GF-D8 (cell line): ENCODE results near the gene JMJD7.
A peak's percentile ranks its signal among the peaks of the same experiment; 100 is the strongest.

Source experiments
- DNase-seq: peaks from one replicate; lab custom pipeline; 2025; lab: John Stamatoyannopoulos, UW

The JMJD7 gene

GRCh38 chr15:41844814-41845213, 16.9 kb downstream of the JMJD7 start:
- DNase-seq = no peak

GRCh38 chr15:41847206-41847605, 19.3 kb downstream of the JMJD7 start:
- no peak for DNase-seq

GRCh38 chr15:41847981-41848380, 20.1 kb downstream of the JMJD7 start:
- DNase-seq = no peak

GRCh38 chr15:41848631-41849030, 20.7 kb downstream of the JMJD7 start:
- no peak for DNase-seq

GRCh38 chr15:41849204-41849603, 21.3 kb downstream of the JMJD7 start:
- DNase-seq = no peak

GRCh38 chr15:41849861-41850260, 22.0 kb downstream of the JMJD7 start:
- DNase-seq = no peak

DNA sequence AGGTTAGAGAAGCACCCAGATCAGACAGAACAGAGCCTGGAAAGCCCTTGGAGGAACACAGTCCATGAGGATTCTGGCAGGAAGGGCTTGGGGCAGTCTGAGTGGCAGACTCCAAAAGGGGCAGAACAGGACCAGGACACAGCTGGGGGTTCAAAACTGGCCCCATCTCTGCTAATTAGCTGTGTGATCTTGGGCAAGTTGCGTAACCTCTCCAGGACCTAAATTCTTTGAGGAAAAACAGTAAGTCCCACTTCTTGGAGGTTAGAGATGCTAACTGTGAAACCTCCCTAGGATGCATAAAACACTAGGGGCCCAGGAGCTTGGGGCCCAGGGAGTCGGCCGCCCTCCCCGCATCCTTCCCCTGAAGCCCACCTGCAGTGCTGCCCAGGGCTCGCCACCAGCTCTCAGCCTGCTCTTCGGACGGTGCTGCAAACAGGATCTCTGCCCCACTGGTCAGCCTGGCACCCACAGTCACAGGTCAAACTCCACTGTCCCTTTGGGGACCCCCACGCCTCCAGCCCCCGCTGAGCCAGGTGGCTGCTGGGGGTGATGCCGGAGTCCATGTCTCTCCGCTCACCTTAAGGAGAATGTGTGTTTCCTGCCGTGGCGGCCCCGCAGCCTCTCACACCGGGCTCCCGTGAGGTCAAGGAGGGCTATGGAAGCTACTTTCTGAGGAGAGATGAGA, 22.7 kb downstream of the JMJD7 start:
- no peak for DNase-seq

DNA sequence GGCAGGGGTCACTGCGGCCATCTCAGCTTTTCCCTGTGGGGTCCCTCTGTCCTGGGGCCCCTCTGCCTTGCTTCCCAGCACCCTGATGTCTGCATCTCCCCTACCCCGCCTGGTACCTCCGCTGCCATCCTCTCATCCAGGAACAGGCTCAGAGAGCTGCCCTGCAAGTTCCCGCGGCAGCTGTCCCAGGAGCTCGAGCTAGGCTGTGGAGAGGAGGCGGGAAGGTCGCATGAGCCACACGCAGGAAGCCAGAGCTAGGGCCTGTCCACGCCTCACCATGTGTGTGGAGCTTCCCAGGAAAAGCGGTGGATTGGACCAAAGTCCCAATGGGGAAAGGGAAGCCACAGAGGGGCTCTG, 23.3 kb downstream of the JMJD7 start:
- no peak for DNase-seq

GRCh38 chr15:41851755-41852370, 24.0 kb downstream of the JMJD7 start:
- DNase-seq = no peak

- no peak for DNase-seq
These were observed 25.1 kb downstream of the JMJD7 start for GRCh38 chr15:41852736-41853590.

DNA sequence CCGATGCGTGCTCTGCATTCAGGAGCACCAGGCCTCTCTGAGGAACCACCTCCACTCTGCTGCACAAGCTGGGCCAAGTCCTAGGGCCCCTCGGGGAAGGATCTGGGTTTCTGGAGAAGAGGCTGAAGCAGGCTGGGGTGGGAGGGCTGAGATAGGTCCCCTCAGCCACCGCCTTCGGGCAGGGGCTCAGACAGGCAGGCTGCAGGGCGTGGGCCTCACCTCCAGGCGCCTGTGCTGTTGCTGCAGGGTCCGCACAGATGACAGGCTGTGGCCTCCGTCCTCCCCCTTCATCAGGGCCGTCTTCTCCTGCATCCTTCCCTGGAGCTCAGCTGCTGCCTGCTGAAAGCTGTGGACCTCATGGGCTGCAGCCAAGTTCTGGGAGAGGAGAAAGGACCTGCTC, 25.9 kb downstream of the JMJD7 start:
- no peak for DNase-seq

DNA sequence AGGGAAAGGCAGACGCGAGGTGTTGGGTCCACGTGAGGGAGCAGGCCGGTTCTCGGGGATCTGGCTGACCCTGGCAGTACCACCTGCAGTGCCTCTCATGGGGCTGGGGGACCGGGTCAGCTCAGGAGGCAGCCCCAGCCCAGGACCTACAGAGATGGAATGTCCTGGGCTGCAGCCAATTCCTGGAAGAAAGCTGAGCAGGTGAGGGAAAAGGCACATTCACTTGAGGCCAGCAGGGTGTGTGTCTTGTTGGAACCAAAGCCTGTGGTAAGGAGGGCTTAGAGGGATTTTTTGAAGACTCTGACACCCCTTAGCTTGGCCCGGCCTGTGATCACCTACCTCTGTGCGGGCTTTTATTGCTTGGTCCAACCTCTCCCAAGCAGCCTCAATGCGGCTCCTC, 26.6 kb downstream of the JMJD7 start:
- DNase-seq = no peak

- DNase-seq = no peak
These were observed 27.5 kb downstream of the JMJD7 start for GRCh38 chr15:41855261-41855961.

DNA sequence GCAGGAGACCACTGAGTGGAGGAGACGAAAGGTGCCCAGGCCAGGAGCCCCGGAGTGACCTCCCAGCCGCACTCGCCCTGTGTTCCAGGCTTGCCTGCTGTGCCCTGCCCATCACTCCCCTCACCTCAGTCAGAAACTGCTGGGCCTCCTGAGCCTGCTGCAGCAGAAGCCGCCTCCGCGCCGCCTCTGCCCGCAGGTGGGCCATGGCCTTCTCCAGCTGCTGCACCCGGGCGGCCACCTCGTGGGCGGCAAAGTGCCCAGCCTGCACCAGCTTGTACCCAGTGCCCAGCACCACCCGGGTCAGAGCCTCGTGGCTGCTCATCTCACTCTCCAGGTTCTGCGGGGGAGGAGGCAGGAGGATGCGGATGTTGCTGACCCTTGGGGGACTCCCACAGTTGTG, 28.4 kb downstream of the JMJD7 start:
- DNase-seq = no peak

DNA sequence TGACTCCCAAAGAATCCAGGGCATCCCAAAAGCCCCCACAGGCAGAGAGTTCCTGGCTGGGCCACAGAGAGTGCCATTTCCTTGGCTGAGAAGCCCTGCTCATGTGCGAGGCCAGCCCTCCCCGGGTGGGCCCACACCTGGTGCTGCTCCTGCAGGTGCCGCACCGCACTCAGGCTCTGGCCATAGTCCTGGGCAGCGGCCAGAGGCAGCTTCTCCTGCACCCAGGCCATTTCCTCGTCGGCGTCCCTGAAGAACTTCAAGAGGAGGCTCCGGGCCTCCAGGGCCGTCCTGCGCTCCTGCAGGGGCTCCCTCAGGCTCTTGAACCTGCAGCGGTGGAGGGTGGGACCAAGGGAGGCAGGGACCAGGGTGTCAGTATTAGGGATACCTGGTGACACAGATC, 28.8 kb downstream of the JMJD7 start:
- no peak for DNase-seq

GRCh38 chr15:41857316-41857715, 29.4 kb downstream of the JMJD7 start:
- DNase-seq = no peak

GRCh38 chr15:41858756-41859155, 30.9 kb downstream of the JMJD7 start:
- no peak for DNase-seq

DNA sequence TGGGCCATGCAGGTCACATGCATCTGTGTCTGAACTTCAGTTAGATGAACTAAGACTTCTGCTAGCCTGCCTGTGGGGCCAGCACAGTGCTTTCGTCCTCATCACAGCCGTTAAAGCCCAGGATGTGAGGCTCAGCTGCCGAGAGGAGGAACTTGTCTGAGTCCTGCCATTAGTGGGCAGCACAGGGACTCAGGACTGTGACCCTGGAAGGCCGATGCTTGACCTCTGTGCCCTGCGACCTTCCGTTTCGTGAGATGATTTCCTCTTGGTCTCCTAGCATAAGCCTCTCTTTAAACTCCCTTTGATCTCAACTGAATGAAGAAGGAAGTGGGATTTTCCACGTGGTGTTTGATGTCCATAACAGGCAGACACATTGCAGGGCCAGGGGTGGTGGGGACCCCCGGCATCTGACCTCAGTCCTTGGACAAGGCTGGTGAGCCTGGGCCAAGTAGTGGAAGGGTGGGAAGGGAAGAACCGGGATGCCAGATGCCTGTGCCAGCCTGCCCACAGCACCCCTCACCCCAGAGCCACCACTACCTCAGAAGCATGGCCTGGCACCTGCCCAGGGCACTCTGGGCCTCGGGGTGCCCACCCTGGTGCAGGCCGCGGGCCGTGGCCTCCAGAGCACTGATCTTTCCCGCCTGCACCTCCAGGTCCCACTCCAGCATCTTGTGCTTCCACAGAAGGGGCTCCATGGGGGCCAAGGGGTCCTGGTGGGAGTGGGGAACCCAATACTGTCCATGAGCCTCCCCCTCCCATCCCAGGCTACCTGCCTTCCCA, 32.3 kb downstream of the JMJD7 start:
- DNase-seq = no peak

- no peak for DNase-seq
These were observed 34.0 kb downstream of the JMJD7 start for GRCh38 chr15:41861736-41862356.

GRCh38 chr15:41862515-41863116, 34.7 kb downstream of the JMJD7 start:
- DNase-seq = no peak

GRCh38 chr15:41865490-41866055, 37.7 kb downstream of the JMJD7 start:
- peak; percentile 2 for DNase-seq
